OCI-LY7 (cell line): ENCODE results near the gene KIAA1755. TPM values are rescaled to one million over a fixed set of nuclear protein-coding genes. Genes with fewer than 3 reads are reported as not detected.
A peak's percentile ranks its signal among the peaks of the same experiment; 100 is the strongest.

ENCODE experiments used
- BruUV-seq: library from RNA; stranded (reverse); fragments of 400-500 nt; replicated peaks from 2 replicates; lab custom pipeline; 2021; lab: Mats Ljungman, UMichigan
- CTCF ChIA-PET: fragments of 300-600 bp; sonication (Branson Sonifier 250); formaldehyde crosslinking; loops from one replicate; lab custom pipeline; 2022; ENCODE audit warnings: antibody characterized with exemption; ENCODE audit not compliant: unreplicated experiment; lab: Charles Lee
- POLR2A ChIA-PET: fragments of 300-600 bp; sonication (Branson Sonifier 250); formaldehyde crosslinking; loops from one replicate; lab custom pipeline; 2022; ENCODE audit warnings: antibody characterized with exemption; lab: Charles Lee
- DNase-seq: peaks from one replicate; pipeline ENCODE4 v3.0.0-alpha.2; 2015; ENCODE audit warnings: low spot score
- H2AFZ ChIP-seq: fragments of 200-600 bp; sonication (generic), shearing (Covaris generic); 2 replicates; pipeline ENCODE4 v1.6.1; 2014; ENCODE audit warnings: mild to moderate bottlenecking, antibody characterized with exemption, low read length, moderate library complexity
- H3K27ac ChIP-seq: fragments of 200-600 bp; sonication (generic); 2 replicates; pipeline ENCODE4 v1.5.1; 2014; ENCODE audit warnings: mixed run types, low read depth, mild to moderate bottlenecking, moderate library complexity, low read length, inconsistent platforms; ENCODE audit not compliant: poor library complexity, severe bottlenecking
- H3K36me3 ChIP-seq: fragments of 200-600 bp; sonication (generic); 2 replicates; pipeline ENCODE4 v1.6.1; 2014; ENCODE audit warnings: mild to moderate bottlenecking, antibody characterized with exemption, low read length, moderate library complexity, mixed read lengths; ENCODE audit not compliant: insufficient read depth
- H3K4me1 ChIP-seq: fragments of 200-600 bp; sonication (generic); 2 replicates; pipeline ENCODE4 v1.5.1; 2014; ENCODE audit warnings: mild to moderate bottlenecking, low read length; ENCODE audit not compliant: insufficient read depth, poor library complexity, severe bottlenecking
- H3K4me2 ChIP-seq: fragments of 200-600 bp; sonication (generic); 2 replicates; pipeline ENCODE4 v1.6.1; 2014; ENCODE audit warnings: mild to moderate bottlenecking, low read length
- H3K4me3 ChIP-seq: fragments of 200-600 bp; sonication (generic); 2 replicates; pipeline ENCODE4 v1.5.1; 2014; ENCODE audit warnings: mild to moderate bottlenecking, low read depth, low read length; ENCODE audit not compliant: poor library complexity, severe bottlenecking
- H3K79me2 ChIP-seq: fragments of 200-600 bp; sonication (generic); 2 replicates; pipeline ENCODE4 v1.6.1; 2016; ENCODE audit warnings: low read depth, mild to moderate bottlenecking, low read length, moderate library complexity, mixed read lengths; ENCODE audit not compliant: insufficient read depth
- H3K9me2 ChIP-seq: fragments of 200-600 bp; sonication (generic); 2 replicates; pipeline ENCODE4 v1.6.1; 2016; ENCODE audit warnings: mild to moderate bottlenecking, low read length, mixed read lengths; ENCODE audit not compliant: insufficient read depth
- H3K9me3 ChIP-seq: fragments of 200-600 bp; sonication (generic); 2 replicates; pipeline ENCODE4 v1.6.1; 2014; ENCODE audit warnings: mild to moderate bottlenecking, mixed run types, low read length, mixed read lengths
- H4K20me1 ChIP-seq: fragments of 200-600 bp; sonication (generic); 2 replicates; pipeline ENCODE4 v1.6.1; 2014; ENCODE audit warnings: mild to moderate bottlenecking, antibody characterized with exemption, low read length, moderate library complexity, mixed read lengths; ENCODE audit not compliant: insufficient read depth
- EZH2phosphoT487 ChIP-seq: fragments of 200-600 bp; sonication (generic); IDR thresholded peaks from 2 replicates; pipeline ENCODE4 v1.6.1; 2018; ENCODE audit warnings: low read depth, borderline replicate concordance, mild to moderate bottlenecking, mixed run types, antibody characterized with exemption, low read length, moderate library complexity, mixed read lengths
- intact Hi-C: fragments of 100-400 bp; cut with micrococcal nuclease; formaldehyde crosslinking; loops from one replicate; pipeline ENCODE4 v1.10.0; 2022; ENCODE audit not compliant: unreplicated experiment
- total RNA-seq, 2 experiments: library from RNA; depleted of rRNA in 1 of 2; stranded (reverse); fragments of >200 nt in 1 of 2; shearing (Covaris generic) in 1 of 2; gene quantifications; 2 replicates each; pipeline ENCODE4 v1.2.3, GENCODE V29; 2014 to 2022
- TF ChIP-seq, protein P1 (sequence below): fragments of 200-600 bp; sonication (generic); conservative IDR thresholded peaks from 2 replicates; pipeline ENCODE4 v1.5.1; 2014; ENCODE audit warnings: mild to moderate bottlenecking, antibody characterized with exemption, low read length, moderate library complexity, mixed read lengths

Gene KIAA1755
- total RNA-seq, 2 experiments from 2014 or later = not detected

DNA sequence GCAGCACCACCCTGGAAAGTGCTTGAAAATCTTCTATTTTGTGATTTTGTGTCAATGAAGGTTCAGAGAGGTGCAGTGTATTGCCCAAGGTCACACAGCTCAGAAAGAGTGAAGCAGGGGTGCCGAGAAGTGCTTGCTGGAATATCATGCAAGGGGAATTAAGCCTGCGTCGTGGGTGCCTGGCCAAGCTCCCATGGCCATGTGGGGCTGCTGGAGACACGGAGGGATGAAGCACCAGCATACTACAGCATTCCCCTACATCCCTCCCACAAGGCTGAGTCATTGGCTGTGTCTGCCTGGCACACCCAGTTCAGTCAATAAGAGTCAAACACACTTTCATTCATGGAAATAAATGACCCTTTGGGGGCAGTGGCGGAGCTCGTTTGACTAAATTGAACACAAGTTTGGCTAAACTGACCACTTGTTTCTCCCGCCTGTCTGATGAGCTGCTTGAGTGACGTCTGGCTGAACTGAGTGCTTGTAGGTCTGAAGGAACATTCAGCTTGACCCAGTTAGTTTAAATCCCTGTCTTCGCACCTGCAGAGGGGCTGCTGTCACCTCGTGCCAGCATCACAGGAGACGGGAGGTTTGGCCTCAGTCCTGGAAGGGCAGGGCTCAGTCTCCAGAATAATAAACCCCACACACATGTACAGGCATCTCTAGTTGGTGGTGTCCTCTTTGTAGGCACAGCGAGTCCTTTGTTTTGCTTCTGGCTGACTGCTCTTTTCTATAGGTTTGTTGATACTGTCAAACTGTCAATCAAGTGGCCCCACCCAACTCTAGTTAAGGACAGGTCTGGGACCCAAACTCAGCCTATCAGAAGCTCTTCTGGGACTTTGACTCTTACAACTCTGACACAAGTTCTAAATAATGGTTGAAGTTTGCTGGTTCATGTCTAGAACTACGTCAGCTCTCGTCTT lies 87.0 kb downstream of the KIAA1755 start:
- Histone ChIP-seq H3K4me2 (no peak overlapping the region), H3K4me1 (no peaks in the 10 kb centered on the region), H3K27ac (no peak overlapping the region), H2AFZ (no peak overlapping the region), H4K20me1 (no peaks in the 10 kb centered on the region), H3K9me3 (no peaks in the 10 kb centered on the region), H3K36me3 (no peaks in the 10 kb centered on the region), H3K79me2 (no peaks in the 10 kb centered on the region), H3K9me2 (no peaks in the 10 kb centered on the region), H3K4me3 (no peak overlapping the region)
- DNase-seq = no peak
- no TSS peak for BruUV-seq
- intact Hi-C loops = no loop called here
- no peak for TF ChIP-seq EZH2phosphoT487
- TF ChIP-seq, protein P1, sequence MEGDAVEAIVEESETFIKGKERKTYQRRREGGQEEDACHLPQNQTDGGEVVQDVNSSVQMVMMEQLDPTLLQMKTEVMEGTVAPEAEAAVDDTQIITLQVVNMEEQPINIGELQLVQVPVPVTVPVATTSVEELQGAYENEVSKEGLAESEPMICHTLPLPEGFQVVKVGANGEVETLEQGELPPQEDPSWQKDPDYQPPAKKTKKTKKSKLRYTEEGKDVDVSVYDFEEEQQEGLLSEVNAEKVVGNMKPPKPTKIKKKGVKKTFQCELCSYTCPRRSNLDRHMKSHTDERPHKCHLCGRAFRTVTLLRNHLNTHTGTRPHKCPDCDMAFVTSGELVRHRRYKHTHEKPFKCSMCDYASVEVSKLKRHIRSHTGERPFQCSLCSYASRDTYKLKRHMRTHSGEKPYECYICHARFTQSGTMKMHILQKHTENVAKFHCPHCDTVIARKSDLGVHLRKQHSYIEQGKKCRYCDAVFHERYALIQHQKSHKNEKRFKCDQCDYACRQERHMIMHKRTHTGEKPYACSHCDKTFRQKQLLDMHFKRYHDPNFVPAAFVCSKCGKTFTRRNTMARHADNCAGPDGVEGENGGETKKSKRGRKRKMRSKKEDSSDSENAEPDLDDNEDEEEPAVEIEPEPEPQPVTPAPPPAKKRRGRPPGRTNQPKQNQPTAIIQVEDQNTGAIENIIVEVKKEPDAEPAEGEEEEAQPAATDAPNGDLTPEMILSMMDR = no peak
- ChIA-PET CTCF (no interaction called here), POLR2A (no interaction called here)

DNA sequence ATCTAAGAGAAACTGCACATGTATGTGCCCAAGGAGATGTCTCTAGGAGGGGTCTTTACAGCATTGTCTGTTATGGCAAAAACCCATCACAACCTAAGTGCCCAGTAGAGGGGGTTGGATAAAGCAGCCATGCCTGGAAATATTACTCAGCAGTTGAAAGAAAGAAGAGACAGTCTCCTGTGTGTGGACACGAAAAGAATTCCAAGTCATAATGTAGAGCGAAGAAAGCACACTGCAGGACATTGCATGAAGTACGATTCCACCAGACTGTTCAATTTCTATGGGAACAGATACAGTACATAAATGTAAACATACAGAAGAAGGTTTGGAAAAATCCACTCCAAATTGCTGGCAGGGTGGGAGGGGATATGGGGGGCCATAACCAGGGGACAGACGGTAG lies 88.1 kb downstream of the KIAA1755 start:
- no peaks in the 10 kb centered on the region for H3K79me2 ChIP-seq
- no peak for TF ChIP-seq EZH2phosphoT487
- TF ChIP-seq, protein P1 = 0 out of 2 replicates have a peak, but pooled peaks have one; percentile 24
- DNase-seq = no peak
- H3K9me3 ChIP-seq = no peaks in the 10 kb centered on the region
- no peak overlapping the region for H3K4me2 ChIP-seq
- intact Hi-C loops = no loop called here
- no peaks in the 10 kb centered on the region for H4K20me1 ChIP-seq
- H3K36me3 ChIP-seq = no peaks in the 10 kb centered on the region
- H3K9me2 ChIP-seq = no peaks in the 10 kb centered on the region
- no peak overlapping the region for H3K27ac ChIP-seq
- H2AFZ ChIP-seq = no peak overlapping the region
- no peak overlapping the region for H3K4me3 ChIP-seq
- BruUV-seq = no TSS peak
- ChIA-PET CTCF (no interaction called here), POLR2A (no interaction called here)
- H3K4me1 ChIP-seq = no peaks in the 10 kb centered on the region

DNA sequence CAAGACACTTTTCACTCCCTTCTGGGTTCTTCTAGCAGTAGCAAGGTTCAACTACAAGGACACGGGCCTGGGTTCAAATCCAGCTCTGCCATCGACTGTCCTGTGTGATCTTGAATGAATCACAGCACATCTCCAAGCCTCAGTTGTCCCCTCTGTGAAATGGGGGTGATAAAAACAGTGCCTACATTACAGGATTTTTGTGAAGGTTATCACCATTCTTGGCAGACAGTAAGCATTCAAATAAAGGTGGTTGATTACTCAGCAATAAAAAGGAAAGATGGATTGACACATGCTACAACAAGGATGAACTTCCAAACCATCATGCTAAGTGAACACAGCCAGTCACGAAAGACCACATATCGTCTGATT lies 88.9 kb downstream of the KIAA1755 start:
- Histone ChIP-seq H3K4me1 (no peaks in the 10 kb centered on the region), H2AFZ (no peak overlapping the region), H3K4me2 (no peak overlapping the region), H3K36me3 (no peaks in the 10 kb centered on the region), H3K9me2 (no peaks in the 10 kb centered on the region), H4K20me1 (no peaks in the 10 kb centered on the region), H3K79me2 (no peaks in the 10 kb centered on the region), H3K27ac (no peak overlapping the region), H3K4me3 (no peak overlapping the region), H3K9me3 (no peaks in the 10 kb centered on the region)
- CTCF ChIA-PET = no interaction called here
- TF ChIP-seq EZH2phosphoT487 = no peak
- TF ChIP-seq, protein P1 = no peak
- POLR2A ChIA-PET = no interaction called here
- intact Hi-C loops = no loop called here
- DNase-seq = no peak
- BruUV-seq = no TSS peak
